GM10266 (cell line): ENCODE measurements around the gene POLR2J2.
"Not testable (repeated sequence)": the region's sequence is repeated elsewhere in the genome, so short reads cannot be mapped to it uniquely, and the experiment has no call there.

Source experiments
- DNase-seq: peaks from one replicate; pipeline ENCODE4 v3.0.0; 2012; ENCODE audit errors: extremely low spot score

POLR2J2 gene

GRCh38 chr7:102673447-102674067, 2.1 kb upstream of the POLR2J2 start:
- not testable (repeated sequence) for DNase-seq

GRCh38 chr7:102671956-102672307, 469 bp upstream of the POLR2J2 start:
- DNase-seq: not testable (repeated sequence)

GRCh38 chr7:102667523-102667922, 3.9 kb downstream of the POLR2J2 start:
- not testable (repeated sequence) for DNase-seq

- not testable (repeated sequence) for DNase-seq
These were observed 4.6 kb downstream of the POLR2J2 start for GRCh38 chr7:102666850-102667249.

GRCh38 chr7:102664765-102665164, 6.7 kb downstream of the POLR2J2 start:
- DNase-seq: not testable (repeated sequence)

GRCh38 chr7:102649924-102650323, 21.5 kb downstream of the POLR2J2 start, which contains the start of gene SPDYE2B:
Gene SPDYE2B (plus strand): TSS chr7:102650319. CDS start chr7:102652349, 2,030 bp downstream.
- not testable (repeated sequence) for DNase-seq

- not testable (repeated sequence) for DNase-seq
These were observed 23.6 kb downstream of the POLR2J2 start for GRCh38 chr7:102647813-102648212.

GRCh38 chr7:102643404-102643803, 28.1 kb downstream of the POLR2J2 start:
- not testable (repeated sequence) for DNase-seq

GRCh38 chr7:102642691-102643090, 28.8 kb downstream of the POLR2J2 start, which contains the start of gene UPK3BL1:
Gene UPK3BL1 (minus strand): TSS chr7:102642791. CDS start chr7:102642741, 50 bp downstream.
- not testable (repeated sequence) for DNase-seq

- not testable (repeated sequence) for DNase-seq
These were observed 32.6 kb downstream of the POLR2J2 start for GRCh38 chr7:102638848-102639247.

- DNase-seq: not testable (repeated sequence)
These were observed 34.5 kb downstream of the POLR2J2 start for GRCh38 chr7:102636956-102637355.

- not testable (repeated sequence) for DNase-seq
These were observed 36.1 kb downstream of the POLR2J2 start for GRCh38 chr7:102635354-102635753.

GRCh38 chr7:102634299-102634698, 37.2 kb downstream of the POLR2J2 start:
- not testable (repeated sequence) for DNase-seq

- DNase-seq: not testable (repeated sequence)
These were observed 40.8 kb downstream of the POLR2J2 start for GRCh38 chr7:102630622-102631021.

GRCh38 chr7:102627271-102627904, 44.1 kb downstream of the POLR2J2 start:
- DNase-seq: not testable (repeated sequence)

- not testable (repeated sequence) for DNase-seq
These were observed 53.3 kb downstream of the POLR2J2 start for GRCh38 chr7:102618122-102618521.

GRCh38 chr7:102616507-102617125, 54.8 kb downstream of the POLR2J2 start, which contains the start of gene RASA4:
Gene RASA4 (minus strand): TSS chr7:102616756. CDS start chr7:102616689, 67 bp downstream.
- not testable (repeated sequence) for DNase-seq
